ENCODE results near the gene PTPRN2.
"Not testable (repeated sequence)": the region's sequence is repeated elsewhere in the genome, so short reads cannot be mapped to it uniquely, and the experiment has no call there.

Gene PTPRN2

GRCh38 chr7:157900011-157900410 is 687.6 kb downstream of the PTPRN2 start:
- no peak for DNase-seq

DNA sequence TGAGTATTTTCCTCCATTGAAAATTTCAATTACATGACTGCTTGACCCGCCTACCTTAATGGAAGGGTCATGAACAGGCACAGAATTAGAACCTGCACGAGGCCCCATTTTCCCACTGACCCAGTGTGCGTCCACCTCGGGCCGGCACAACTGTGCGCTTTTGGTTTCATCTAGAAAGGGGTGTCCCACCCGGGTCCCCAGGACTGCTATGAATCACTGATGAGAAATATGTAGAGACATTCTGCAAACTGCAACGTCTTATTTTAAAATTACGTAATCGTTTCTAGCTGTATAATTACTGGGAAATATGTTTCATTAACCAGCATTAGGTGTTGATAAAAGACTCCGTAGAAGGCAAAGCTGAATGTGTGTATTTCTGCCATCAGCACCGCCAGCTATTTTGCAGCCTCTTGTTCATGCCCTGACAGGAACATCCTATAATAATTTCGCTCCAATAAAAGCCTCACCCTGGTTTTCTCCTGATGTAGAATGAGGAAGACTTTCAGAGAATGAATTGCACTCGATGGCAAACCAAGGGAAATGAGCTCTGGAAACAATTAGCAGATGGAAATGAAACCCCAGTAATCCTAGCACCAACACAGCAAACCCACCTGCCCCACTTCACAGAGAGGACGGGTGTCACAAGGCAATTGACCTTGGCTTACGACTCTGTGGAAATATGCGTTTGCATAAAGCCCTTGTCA is 688.7 kb downstream of the PTPRN2 start:
- no peak for DNase-seq

- no peak for DNase-seq
Observed at GRCh38 chr7:157898261-157898660, 689.4 kb downstream of the PTPRN2 start.

- DNase-seq: no peak
Observed at GRCh38 chr7:157897681-157898080, 689.9 kb downstream of the PTPRN2 start.

- DNase-seq: no peak
Observed at GRCh38 chr7:157896774-157897555, 690.7 kb downstream of the PTPRN2 start.

DNA sequence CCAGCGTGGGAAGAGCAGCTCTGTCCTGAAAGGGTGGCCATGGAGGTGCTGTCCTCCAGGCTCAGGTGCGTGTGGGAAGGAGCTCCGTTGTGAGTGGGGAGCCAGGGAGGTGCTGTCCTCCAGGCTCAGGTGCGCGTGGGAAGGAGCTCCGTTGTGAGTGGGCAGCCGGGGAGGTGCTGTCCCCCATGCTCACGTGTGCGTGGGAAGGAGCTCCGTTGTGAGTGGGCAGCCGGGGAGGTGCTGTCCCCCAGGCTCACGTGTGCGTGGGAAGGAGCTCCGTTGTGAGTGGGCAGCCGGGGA is 691.3 kb downstream of the PTPRN2 start:
- not testable (repeated sequence) for DNase-seq

DNA sequence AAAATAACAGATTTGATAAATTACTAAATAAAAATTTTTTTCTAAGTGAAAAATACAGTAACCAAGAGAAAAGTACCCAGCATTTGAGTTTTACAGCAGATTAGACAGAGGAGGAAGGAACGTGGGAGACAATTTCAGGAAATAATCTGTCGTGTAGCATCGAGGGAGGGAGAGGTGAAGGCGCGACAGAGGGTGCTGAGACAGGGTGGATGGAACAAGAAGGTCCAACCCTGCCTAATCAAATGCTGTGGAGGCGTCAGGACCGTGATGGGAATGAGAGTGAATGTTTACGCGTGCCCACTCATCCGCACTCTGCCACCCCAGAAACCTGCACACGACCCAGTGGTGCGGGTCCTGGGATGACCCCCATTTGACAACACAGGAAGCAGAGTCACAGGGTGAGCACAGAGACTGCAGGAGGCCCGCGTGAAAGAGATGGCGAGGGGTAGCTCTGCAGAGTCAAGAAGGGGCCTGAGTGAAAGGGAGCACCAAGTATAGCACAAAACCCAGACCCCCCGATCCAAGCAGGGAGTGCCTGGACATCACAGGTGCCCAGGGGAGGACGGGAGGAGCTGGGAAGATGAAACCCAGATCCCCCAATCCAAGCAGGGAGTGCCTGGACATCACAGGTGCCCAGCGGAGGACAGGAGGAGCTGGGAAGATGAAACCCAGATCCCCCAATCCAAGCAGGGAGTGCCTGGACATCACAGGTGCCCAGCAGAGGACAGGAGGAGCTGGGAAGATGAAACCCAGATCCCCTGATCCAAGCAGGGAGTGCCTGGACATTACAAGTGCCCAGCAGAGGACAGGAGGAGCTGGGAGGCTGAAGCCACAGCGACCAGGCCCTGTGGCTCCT is 691.9 kb downstream of the PTPRN2 start:
- no peak for DNase-seq

DNA sequence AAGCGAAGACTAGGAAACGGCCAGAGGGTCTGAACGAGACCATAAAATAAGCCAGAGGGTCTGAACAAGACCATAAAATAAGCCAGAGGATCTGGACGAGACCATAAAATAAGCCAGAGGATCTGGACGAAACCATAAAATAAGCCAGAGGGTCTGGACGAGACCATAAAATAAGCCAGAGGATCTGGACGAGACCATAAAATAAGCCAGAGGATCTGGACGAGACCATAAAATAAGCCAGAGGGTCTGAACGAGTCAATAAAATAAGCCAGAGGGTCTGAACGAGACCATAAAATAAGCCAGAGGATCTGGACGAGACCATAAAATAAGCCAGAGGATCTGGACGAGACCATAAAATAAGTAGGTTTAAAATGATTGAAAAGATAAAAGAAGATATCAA is 692.5 kb downstream of the PTPRN2 start:
- not testable (repeated sequence) for DNase-seq

DNA sequence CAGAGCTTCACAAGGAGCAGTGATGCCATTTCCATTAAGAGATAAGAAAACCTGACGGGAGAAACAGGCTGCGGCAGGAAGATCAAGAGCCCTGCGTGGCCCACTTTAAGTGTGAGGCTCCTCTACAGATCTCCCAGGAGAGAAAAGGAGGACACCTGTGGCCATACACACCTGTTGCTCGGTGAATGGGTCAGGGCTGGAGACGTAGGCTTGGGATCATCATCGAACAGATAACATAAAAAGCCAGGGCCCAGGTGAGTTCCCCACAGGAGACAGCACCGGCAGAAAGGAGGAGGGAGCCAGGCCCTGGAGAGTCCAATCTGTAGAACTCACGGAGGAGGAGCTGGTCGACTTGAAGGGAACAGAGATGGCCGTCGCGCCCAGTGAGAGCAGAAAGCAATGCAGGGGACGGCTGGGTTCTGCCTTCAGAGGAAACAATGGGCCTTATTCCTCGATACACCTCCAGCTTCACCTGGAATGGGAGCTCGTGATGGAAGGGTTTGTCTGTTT is 694.0 kb downstream of the PTPRN2 start:
- no peak for DNase-seq

- DNase-seq: no peak
Observed at GRCh38 chr7:157892751-157893523, 694.7 kb downstream of the PTPRN2 start.

DNA sequence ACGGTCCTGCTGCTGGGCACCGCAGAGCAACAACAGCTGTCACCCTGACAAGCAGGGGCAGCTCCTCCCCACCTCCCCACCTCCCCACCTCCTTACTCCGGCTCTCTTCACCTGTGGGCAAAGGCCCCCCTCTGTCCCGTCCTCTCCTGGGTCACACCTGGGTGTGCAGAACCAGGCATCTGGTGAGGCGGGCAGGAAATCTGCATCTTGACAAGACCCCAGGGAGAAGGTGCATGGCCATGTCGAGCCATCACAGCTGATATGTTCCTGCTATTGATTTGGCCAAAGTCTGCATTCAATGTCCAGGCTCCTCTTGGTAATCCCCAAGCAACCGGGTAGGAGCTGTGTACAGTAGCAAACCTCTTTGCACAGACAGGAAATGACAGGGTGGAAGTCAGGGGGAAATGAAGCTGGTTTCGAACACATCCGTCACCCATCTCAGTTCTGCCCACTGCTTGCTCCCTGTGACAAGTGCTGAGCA is 696.7 kb downstream of the PTPRN2 start:
- no peak for DNase-seq

DNA sequence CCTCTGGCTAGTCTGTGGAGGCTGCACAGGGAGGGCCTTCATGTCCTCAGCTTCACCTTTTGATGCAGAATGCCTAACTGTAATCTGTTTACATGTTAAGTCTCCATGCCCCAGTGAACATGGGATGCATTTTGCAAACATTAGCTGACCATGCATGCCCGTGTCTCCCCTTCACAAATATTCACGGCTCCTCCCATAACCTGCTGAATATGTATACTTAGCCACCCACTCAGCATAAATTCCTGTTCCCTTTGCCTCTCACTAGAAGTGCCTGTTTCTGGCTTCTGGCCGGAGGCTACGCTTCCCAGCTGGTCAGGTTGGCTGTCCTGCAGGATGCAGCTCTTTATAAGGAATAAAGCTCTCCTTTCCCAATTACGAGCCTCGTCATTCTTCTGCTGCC is 698.1 kb downstream of the PTPRN2 start:
- DNase-seq: no peak

- no peak for DNase-seq
Observed at GRCh38 chr7:157888579-157888978, 699.0 kb downstream of the PTPRN2 start.

DNA sequence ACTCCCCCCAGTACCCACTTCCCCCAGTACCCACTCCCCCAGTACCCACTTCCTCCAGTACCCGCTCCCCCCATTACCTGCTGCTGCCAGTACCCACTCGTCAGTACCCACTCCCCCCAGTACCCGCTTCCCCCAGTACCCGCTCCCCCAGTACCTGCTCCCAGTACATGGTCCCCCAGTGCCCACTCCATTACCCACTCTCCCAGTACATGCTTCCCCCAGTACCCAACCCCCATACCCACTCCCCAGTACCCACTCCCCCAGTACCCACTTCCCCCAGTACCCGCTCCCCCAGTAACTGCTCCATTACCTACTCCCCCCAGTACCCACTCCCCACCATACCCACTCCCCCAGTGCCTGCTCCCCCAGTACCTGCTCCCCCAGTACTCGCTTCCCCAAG is 700.2 kb downstream of the PTPRN2 start:
- no peak for DNase-seq

DNA sequence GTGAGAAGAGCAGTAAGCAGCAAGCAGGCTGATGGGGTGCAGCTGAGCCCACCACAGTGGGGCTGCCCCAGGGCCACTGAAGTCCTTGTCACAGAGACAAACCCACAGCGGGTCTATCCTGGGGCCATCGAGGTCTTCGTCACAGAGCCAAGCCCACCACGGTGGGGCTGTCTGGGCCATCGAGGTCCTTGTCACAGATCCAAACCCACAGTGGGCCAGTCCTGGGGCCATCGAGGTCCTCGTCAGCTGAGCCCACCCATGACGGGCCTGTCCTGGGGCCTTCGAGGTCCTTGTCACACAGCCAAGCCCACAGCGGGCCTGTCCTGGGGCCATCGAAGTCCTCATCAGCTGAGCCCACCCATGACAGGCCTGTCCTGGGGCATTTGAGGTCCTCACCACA is 700.9 kb downstream of the PTPRN2 start:
- DNase-seq: no peak

DNA sequence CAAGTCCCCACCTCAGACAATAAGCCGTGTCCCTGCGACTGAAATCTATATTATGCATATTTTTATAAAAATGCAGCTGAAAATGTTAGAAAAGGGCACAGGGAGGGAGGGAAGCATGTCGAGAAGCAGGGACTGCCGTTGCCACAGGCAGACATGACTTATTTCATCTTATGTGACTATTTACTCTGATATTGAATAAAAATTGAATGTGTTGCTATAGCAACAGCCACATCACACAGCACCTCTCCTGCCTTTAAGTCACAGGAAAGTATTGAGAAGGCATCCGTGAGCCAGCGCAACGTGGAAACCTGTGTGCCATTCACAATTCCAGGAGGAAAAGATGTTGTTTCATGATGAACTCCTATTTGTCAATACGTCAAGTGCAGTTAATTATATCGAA is 701.4 kb downstream of the PTPRN2 start:
- DNase-seq: no peak

- DNase-seq: no peak
Observed at GRCh38 chr7:157885140-157885539, 702.5 kb downstream of the PTPRN2 start.

DNA sequence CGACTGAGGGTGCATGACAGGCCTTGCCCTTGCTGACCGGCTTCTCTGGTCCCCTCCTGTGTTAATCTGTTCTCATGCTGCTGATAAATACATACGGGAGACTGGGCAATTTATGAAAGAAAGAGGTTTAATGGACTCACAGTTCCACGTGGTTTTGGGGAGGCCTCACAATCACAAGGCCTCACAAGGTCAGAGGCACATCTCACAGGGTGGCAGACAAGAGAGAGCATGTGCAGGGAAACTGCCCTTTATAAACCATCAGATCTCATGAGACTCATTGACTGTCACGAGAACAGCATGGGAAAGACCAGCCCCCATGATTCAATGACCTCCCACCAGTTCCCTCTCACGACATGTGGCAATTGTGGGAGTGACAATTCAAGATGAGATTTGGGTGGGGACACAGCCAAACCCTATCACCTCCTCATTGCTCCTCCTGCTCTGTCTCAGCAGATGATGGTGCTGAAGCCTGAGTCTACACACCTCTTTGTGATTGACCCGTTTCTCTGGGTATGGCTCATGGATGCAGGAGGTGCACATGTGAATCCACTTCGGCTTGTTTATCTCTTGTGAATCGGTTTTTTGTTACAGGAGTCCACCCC is 703.1 kb downstream of the PTPRN2 start:
- no peak for DNase-seq

GRCh38 chr7:157881048-157881771 is 706.4 kb downstream of the PTPRN2 start:
- no peak for DNase-seq

- no peak for DNase-seq
Observed at GRCh38 chr7:157879391-157879790, 708.2 kb downstream of the PTPRN2 start.

DNA sequence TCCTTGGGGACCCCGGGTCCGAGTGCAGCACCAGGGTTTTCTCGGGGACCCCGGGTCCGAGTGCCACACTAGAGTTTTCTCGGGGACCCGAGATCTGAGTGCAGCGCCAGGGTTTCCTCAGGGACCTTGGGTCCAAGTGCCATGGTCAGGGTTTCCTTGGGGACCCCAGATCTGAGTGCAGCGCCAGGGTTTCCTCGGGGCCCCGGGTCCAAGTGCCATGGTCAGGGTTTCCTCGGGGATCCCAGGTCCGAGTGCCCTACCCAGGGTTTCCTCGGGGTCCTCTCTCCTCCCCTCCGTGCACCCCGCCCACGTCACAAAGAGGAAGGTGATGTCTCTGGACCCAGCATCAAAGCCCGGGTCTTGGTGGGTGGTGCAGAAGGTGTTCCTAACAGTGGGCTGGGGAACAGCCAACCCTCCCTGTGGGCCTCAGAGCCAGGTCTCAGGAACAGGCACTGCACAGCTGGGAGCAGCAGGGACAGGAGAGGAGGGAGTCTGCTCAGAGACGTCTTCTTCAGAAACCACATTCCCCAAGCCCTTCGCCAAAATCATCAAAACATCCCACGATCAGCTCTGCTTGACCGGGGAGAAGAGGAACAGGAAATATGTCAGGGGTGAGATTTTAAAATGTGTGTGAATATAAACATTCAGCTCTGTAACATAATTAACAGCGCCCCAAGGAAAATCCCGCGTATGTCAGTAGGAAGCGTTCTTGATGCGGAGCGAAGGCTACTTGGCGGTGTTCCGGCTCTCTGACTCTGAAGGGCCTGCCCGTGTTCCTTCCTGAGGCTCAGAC is 710.1 kb downstream of the PTPRN2 start:
- DNase-seq: no peak
